BJ (cell line): ENCODE measurements around the gene MEX3A. TPM values are rescaled to one million over a fixed set of nuclear protein-coding genes. Genes with fewer than 3 reads are reported as not detected.
A peak's percentile ranks its signal among the peaks of the same experiment; 100 is the strongest.
"Not testable (repeated sequence)": the region's sequence is repeated elsewhere in the genome, so short reads cannot be mapped to it uniquely, and the experiment has no call there.

Source experiments
- CTCF ChIA-PET: fragments of 350-600 bp; formaldehyde crosslinking; extraction: SDS; loops from one replicate; lab custom pipeline; 2021; ENCODE audit warnings: antibody characterized with exemption, inconsistent platforms; lab: Yijun Ruan, JAX
- POLR2A ChIA-PET: fragments of 300-600 bp; sonication (Branson Sonifier 250); formaldehyde crosslinking; extraction: SDS; loops from one replicate; lab custom pipeline; 2021; ENCODE audit warnings: antibody characterized with exemption; lab: Charles Lee
- DNase-seq: peaks from one replicate; pipeline ENCODE4 v3.0.0-alpha.2; 2011; ENCODE audit warnings: low read depth
- H3K27me3 ChIP-seq: 2 replicates; pipeline ENCODE4 v1.6.0; 2011; ENCODE audit warnings: low read length; ENCODE audit not compliant: control insufficient read depth, insufficient read depth
- H3K36me3 ChIP-seq: 2 replicates; pipeline ENCODE4 v1.5.1; 2011; ENCODE audit warnings: low read length; ENCODE audit not compliant: control insufficient read depth, insufficient read depth
- H3K4me3 ChIP-seq: 2 replicates; pipeline ENCODE4 v1.5.1; 2011; ENCODE audit warnings: low read depth, mild to moderate bottlenecking, control low read depth, low read length
- CTCF ChIP-seq: IDR thresholded peaks from 2 replicates; pipeline ENCODE4 v1.5.1; 2011; ENCODE audit warnings: low read depth, mild to moderate bottlenecking, control low read depth, inconsistent platforms, low read length, moderate library complexity; ENCODE audit not compliant: insufficient read depth
- polyA plus RNA-seq: library from polyadenylated mRNA; depleted of rRNA; stranded (reverse); fragments of >200 nt; gene quantifications from 2 replicates; pipeline ENCODE4 v1.2.3, GENCODE V29; 2011

The MEX3A gene
- polyA plus RNA-seq, 1 experiment, result 1.9 TPM

GRCh38 chr1:156120318-156120717 is 38.1 kb upstream of the MEX3A start:
- CTCF ChIA-PET, result interaction anchor here (0.8 to 33.9 kb wide), 3 partner anchors 9 to 166 kb away, joined by 3 to 983 read pairs (median 113); no protein-coding TSS in a partner anchor
- H3K27me3 ChIP-seq, result no peaks in the 10 kb centered on the region
- POLR2A ChIA-PET, result interaction anchor here (0.6 to 1.8 kb wide), 3 partner anchors 8 to 1124 kb away, joined by 4 to 12 read pairs (median 11); no protein-coding TSS in a partner anchor
- TF ChIP-seq CTCF, result no peak
- peak overlapping the region; percentile 16 for H3K4me3 ChIP-seq
- DNase-seq, result no peak
- H3K36me3 ChIP-seq, result peaks cover 4% of the 10 kb centered on the region

GRCh38 chr1:156119503-156120209 is 37.4 kb upstream of the MEX3A start:
- no peak for DNase-seq
- H3K4me3 ChIP-seq, result peak overlapping the region; percentile 16
- CTCF ChIA-PET, result interaction anchor here (0.6 to 33.9 kb wide), 4 partner anchors 10 to 201 kb away, joined by 3 to 983 read pairs (median 58); no protein-coding TSS in a partner anchor
- TF ChIP-seq CTCF, result 0 out of 2 replicates have a peak, but pooled peaks have one; percentile 12
- H3K36me3 ChIP-seq, result peaks cover 4% of the 10 kb centered on the region
- POLR2A ChIA-PET, result interaction anchor here (0.6 to 1.8 kb wide), 3 partner anchors 9 to 341 kb away, joined by 3 to 12 read pairs (median 4); no protein-coding TSS in a partner anchor
- no peaks in the 10 kb centered on the region for H3K27me3 ChIP-seq

GRCh38 chr1:156118177-156118868 is 36.1 kb upstream of the MEX3A start:
- CTCF ChIA-PET, result interaction anchor here (1.7 to 33.9 kb wide), 3 partner anchors 11 to 107 kb away, joined by 3 to 983 read pairs (median 113); no protein-coding TSS in a partner anchor
- no peak for TF ChIP-seq CTCF
- Histone ChIP-seq H3K27me3 (no peaks in the 10 kb centered on the region), H3K36me3 (peaks cover 4% of the 10 kb centered on the region), H3K4me3 (peak overlapping the region; percentile 100)
- DNase-seq, result no peak
- POLR2A ChIA-PET, result interaction anchor here (1.2 to 1.8 kb wide), 3 partner anchors 10 to 28 kb away, joined by 3 to 12 read pairs (median 7); no protein-coding TSS in a partner anchor

GRCh38 chr1:156117414-156118176 is 35.3 kb upstream of the MEX3A start:
- CTCF ChIA-PET, result interaction anchor here (1.7 to 33.9 kb wide), 3 partner anchors 12 to 108 kb away, joined by 3 to 983 read pairs (median 113); no protein-coding TSS in a partner anchor
- POLR2A ChIA-PET, result interaction anchor here (0.8 to 1.6 kb wide), 3 partner anchors 11 to 14 kb away, joined by 3 to 8 read pairs (median 7); no protein-coding TSS in a partner anchor
- no peak for DNase-seq
- Histone ChIP-seq H3K4me3 (peak overlapping the region; percentile 100), H3K27me3 (no peaks in the 10 kb centered on the region), H3K36me3 (peaks cover 4% of the 10 kb centered on the region)
- TF ChIP-seq CTCF, result no peak

- H3K36me3 ChIP-seq, H3K27me3 ChIP-seq, DNase-seq: not testable (repeated sequence)
- peak overlapping the region; percentile 100 for H3K4me3 ChIP-seq
- ChIA-PET POLR2A (interaction anchor here (1.6 kb wide), 1 partner anchor 13 kb away, joined by 8 read pairs; no protein-coding TSS in a partner anchor), CTCF (interaction anchor here (1.4 to 33.9 kb wide), 3 partner anchors 13 to 25 kb away, joined by 3 to 983 read pairs (median 113); no protein-coding TSS in a partner anchor)
Measured at GRCh38 chr1:156116731-156117130, 34.5 kb upstream of the MEX3A start.
